PC-3 (cell line): Measurements from ENCODE around the gene DAAM1. TPM values are rescaled to one million over a fixed set of nuclear protein-coding genes. Genes with fewer than 3 reads are reported as not detected.

Experiments
- ATAC-seq: fragments of 200-7000 bp; cut with Tn5 transposase; 2 replicates; pipeline ENCODE4 v1.9.1; 2020; ENCODE audit warnings: mild to moderate bottlenecking, moderate library complexity
- BruUV-seq: library from RNA; stranded (reverse); fragments of 400-500 nt; replicated peaks from 2 replicates; lab custom pipeline; 2021; lab: Mats Ljungman, UMichigan
- CTCF ChIA-PET: fragments of 300-600 bp; sonication (Branson Sonifier 250); formaldehyde crosslinking; loops from one replicate; lab custom pipeline; 2022; ENCODE audit warnings: antibody characterized with exemption; lab: Charles Lee
- POLR2A ChIA-PET: fragments of 300-600 bp; sonication (Branson Sonifier 250); formaldehyde crosslinking; loops from one replicate; lab custom pipeline; 2022; ENCODE audit warnings: antibody characterized with exemption; ENCODE audit not compliant: unreplicated experiment; lab: Charles Lee
- DNase-seq: peaks from one replicate; pipeline ENCODE4 v3.0.0-alpha.2; 2015
- H2AFZ ChIP-seq: fragments of 300-600 bp; sonication (generic); 2 replicates; pipeline ENCODE4 v1.6.0; 2016; ENCODE audit warnings: antibody characterized with exemption, low read length
- H3F3A ChIP-seq: fragments of 300-600 bp; sonication (generic); one replicate; pipeline ENCODE4 v1.6.0; 2017; ENCODE audit warnings: antibody characterized with exemption, low read length, control low read depth, mild to moderate bottlenecking; ENCODE audit not compliant: unreplicated experiment
- H3K27ac ChIP-seq: fragments of 300-600 bp; sonication (generic); 2 replicates; pipeline ENCODE4 v1.5.1; 2016; ENCODE audit warnings: mild to moderate bottlenecking, low read length
- H3K27me3 ChIP-seq: fragments of 300-600 bp; sonication (generic); 2 replicates; pipeline ENCODE4 v1.6.1; 2016; ENCODE audit warnings: low read length, mixed read lengths
- H3K36me3 ChIP-seq: fragments of 300-600 bp; sonication (generic); 2 replicates; pipeline ENCODE4 v1.6.1; 2016; ENCODE audit warnings: low read depth, mixed run types, low read length, mixed read lengths
- H3K4me1 ChIP-seq: fragments of 300-600 bp; sonication (generic); 2 replicates; pipeline ENCODE4 v1.5.1; 2016; ENCODE audit warnings: low read length; ENCODE audit not compliant: insufficient read depth
- H3K4me2 ChIP-seq: fragments of 300-600 bp; sonication (generic); 2 replicates; pipeline ENCODE4 v1.6.0; 2016; ENCODE audit warnings: low read length
- H3K4me3 ChIP-seq: fragments of 300-600 bp; sonication (generic); 2 replicates; pipeline ENCODE4 v1.5.1; 2016; ENCODE audit warnings: mild to moderate bottlenecking, low read length, mixed read lengths
- H3K79me2 ChIP-seq: fragments of 300-600 bp; sonication (generic); 2 replicates; pipeline ENCODE4 v1.6.1; 2017; ENCODE audit warnings: low read length, mixed read lengths
- H3K9ac ChIP-seq: fragments of 300-600 bp; sonication (generic); 2 replicates; pipeline ENCODE4 v1.6.0; 2016; ENCODE audit warnings: mild to moderate bottlenecking, low read length
- H3K9me2 ChIP-seq: fragments of 300-600 bp; sonication (generic); replicated peaks from 2 replicates; pipeline ENCODE4 v1.6.1; 2016; ENCODE audit warnings: mixed run types, low read length, mixed read lengths
- H3K9me3 ChIP-seq: fragments of 300-600 bp; sonication (generic); 2 replicates; pipeline ENCODE4 v1.6.1; 2016; ENCODE audit warnings: low read length, mixed read lengths
- H4K20me1 ChIP-seq: fragments of 300-600 bp; sonication (generic); 2 replicates; pipeline ENCODE4 v1.6.1; 2016; ENCODE audit warnings: low read length, mixed read lengths
- EZH2 ChIP-seq: fragments of 300-600 bp; sonication (generic); IDR thresholded peaks from one replicate; pipeline ENCODE4 v1.6.1; 2017; ENCODE audit warnings: antibody characterized with exemption, mild to moderate bottlenecking, low read length; ENCODE audit not compliant: unreplicated experiment
- EZH2phosphoT487 ChIP-seq: fragments of 300-600 bp; sonication (generic); IDR thresholded peaks from 2 replicates; pipeline ENCODE4 v1.6.1; 2018; ENCODE audit warnings: mild to moderate bottlenecking, antibody characterized with exemption, low read length, borderline replicate concordance
- intact Hi-C: fragments of 100-400 bp; cut with micrococcal nuclease; formaldehyde crosslinking; loops from 2 replicates; pipeline ENCODE4 v1.9.0; 2023
- total RNA-seq: library from RNA; depleted of rRNA; stranded (reverse); fragments of >200 nt; gene quantifications from 2 replicates; pipeline ENCODE4 v1.2.3, GENCODE V29; 2014
- TF ChIP-seq, protein P1 (sequence below): fragments of 300-600 bp; sonication (generic); conservative IDR thresholded peaks from 2 replicates; pipeline ENCODE4 v1.5.1; 2017; ENCODE audit warnings: antibody characterized with exemption, low read depth, mild to moderate bottlenecking, low read length

DAAM1 gene
- total RNA-seq, 1 experiment from 2014 or later: 32.7 TPM

- Histone ChIP-seq H3F3A (no peaks in the 10 kb centered on the region), H3K27ac (no peak overlapping the region), H3K4me3 (no peak overlapping the region), H3K36me3 (peaks cover 23% of the 10 kb centered on the region), H3K9me2 (no peaks in the 10 kb centered on the region), H3K79me2 (no peaks in the 10 kb centered on the region), H4K20me1 (no peaks in the 10 kb centered on the region), H3K4me2 (no peak overlapping the region), H2AFZ (no peak overlapping the region), H3K4me1 (peaks cover 18% of the 10 kb centered on the region), H3K27me3 (no peaks in the 10 kb centered on the region), H3K9me3 (no peaks in the 10 kb centered on the region), H3K9ac (no peak overlapping the region)
- intact Hi-C loops: no loop called here
- CTCF ChIA-PET: no interaction called here
- TF ChIP-seq EZH2phosphoT487: no peak
- no peak for TF ChIP-seq EZH2
- TF ChIP-seq, protein P1, sequence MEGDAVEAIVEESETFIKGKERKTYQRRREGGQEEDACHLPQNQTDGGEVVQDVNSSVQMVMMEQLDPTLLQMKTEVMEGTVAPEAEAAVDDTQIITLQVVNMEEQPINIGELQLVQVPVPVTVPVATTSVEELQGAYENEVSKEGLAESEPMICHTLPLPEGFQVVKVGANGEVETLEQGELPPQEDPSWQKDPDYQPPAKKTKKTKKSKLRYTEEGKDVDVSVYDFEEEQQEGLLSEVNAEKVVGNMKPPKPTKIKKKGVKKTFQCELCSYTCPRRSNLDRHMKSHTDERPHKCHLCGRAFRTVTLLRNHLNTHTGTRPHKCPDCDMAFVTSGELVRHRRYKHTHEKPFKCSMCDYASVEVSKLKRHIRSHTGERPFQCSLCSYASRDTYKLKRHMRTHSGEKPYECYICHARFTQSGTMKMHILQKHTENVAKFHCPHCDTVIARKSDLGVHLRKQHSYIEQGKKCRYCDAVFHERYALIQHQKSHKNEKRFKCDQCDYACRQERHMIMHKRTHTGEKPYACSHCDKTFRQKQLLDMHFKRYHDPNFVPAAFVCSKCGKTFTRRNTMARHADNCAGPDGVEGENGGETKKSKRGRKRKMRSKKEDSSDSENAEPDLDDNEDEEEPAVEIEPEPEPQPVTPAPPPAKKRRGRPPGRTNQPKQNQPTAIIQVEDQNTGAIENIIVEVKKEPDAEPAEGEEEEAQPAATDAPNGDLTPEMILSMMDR: no peak
- DNase-seq (no peak), ATAC-seq (no peak)
- no TSS peak for BruUV-seq
- POLR2A ChIA-PET: interaction anchor here (0.5 to 0.6 kb wide), 2 partner anchors 9 to 24 kb away, joined by 3 to 4 read pairs; no protein-coding TSS in a partner anchor
Observed at GRCh38 chr14:59330455-59330854, 142.0 kb downstream of the DAAM1 start.

DNA sequence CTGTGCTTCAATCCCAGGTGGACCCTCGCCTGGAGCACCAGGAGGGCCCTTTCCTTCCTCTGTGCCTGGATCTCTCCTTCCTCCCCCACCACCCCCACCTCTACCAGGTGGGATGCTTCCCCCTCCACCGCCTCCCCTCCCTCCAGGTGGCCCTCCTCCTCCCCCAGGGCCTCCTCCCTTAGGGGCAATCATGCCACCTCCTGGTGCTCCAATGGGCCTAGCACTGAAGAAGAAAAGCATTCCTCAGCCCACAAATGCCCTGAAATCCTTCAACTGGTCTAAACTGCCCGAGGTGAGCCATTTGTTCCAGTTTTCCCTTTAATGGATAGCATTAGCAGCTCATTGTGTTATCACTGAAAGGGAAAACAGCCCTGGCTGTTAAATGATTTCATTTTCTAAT is 142.8 kb downstream of the DAAM1 start:
- Histone ChIP-seq H3K79me2 (no peaks in the 10 kb centered on the region), H3K9me2 (no peaks in the 10 kb centered on the region), H3K9ac (no peak overlapping the region), H3K4me3 (no peak overlapping the region), H3F3A (no peaks in the 10 kb centered on the region), H3K36me3 (peaks cover 23% of the 10 kb centered on the region), H3K27ac (no peak overlapping the region), H3K9me3 (no peaks in the 10 kb centered on the region), H3K4me2 (no peak overlapping the region), H2AFZ (no peak overlapping the region), H3K27me3 (no peaks in the 10 kb centered on the region), H4K20me1 (no peaks in the 10 kb centered on the region), H3K4me1 (peaks cover 18% of the 10 kb centered on the region)
- DNase-seq (no peak), ATAC-seq (no peak)
- ChIA-PET POLR2A (no interaction called here), CTCF (no interaction called here)
- no peak for TF ChIP-seq EZH2
- TF ChIP-seq EZH2phosphoT487: no peak
- TF ChIP-seq, protein P1: no peak
- intact Hi-C loops: no loop called here
- BruUV-seq: no TSS peak

- intact Hi-C loops: no loop called here
- Histone ChIP-seq H3K9me3 (no peaks in the 10 kb centered on the region), H3F3A (no peaks in the 10 kb centered on the region), H3K4me1 (peaks cover 18% of the 10 kb centered on the region), H4K20me1 (no peaks in the 10 kb centered on the region), H3K9ac (no peak overlapping the region), H3K9me2 (no peaks in the 10 kb centered on the region), H3K4me2 (no peak overlapping the region), H3K36me3 (peaks cover 23% of the 10 kb centered on the region), H3K79me2 (no peaks in the 10 kb centered on the region), H3K4me3 (no peak overlapping the region), H2AFZ (no peak overlapping the region), H3K27ac (no peak overlapping the region), H3K27me3 (no peaks in the 10 kb centered on the region)
- no TSS peak for BruUV-seq
- POLR2A ChIA-PET: no interaction called here
- TF ChIP-seq EZH2phosphoT487 (no peak), EZH2 (no peak)
- TF ChIP-seq, protein P1: no peak
- peak; percentile 89 for ATAC-seq
- CTCF ChIA-PET: no interaction called here
- peak; percentile 72 for DNase-seq
Observed at GRCh38 chr14:59332727-59333126, 144.3 kb downstream of the DAAM1 start.
